NCI-H2107 (cell line): ENCODE data around the gene OR10V1.

Source experiments
- DNase-seq: peaks from one replicate; lab custom pipeline; 2025; lab: John Stamatoyannopoulos, UW

Gene OR10V1

GRCh38 chr11:59668188-59668949, 45.3 kb downstream of the OR10V1 start:
- DNase-seq: no peak

GRCh38 chr11:59667812-59668187, 45.8 kb downstream of the OR10V1 start:
- DNase-seq: no peak

GRCh38 chr11:59666969-59667368, 46.7 kb downstream of the OR10V1 start:
- DNase-seq: no peak
